ENCODE data around the gene GADD45B. TPM values are rescaled to one million over a fixed set of nuclear protein-coding genes. Genes with fewer than 3 reads are reported as not detected.
"Not testable (repeated sequence)": the region's sequence is repeated elsewhere in the genome, so short reads cannot be mapped to it uniquely, and the experiment has no call there.

Gene GADD45B
- total RNA-seq, 1 donor from 2014 or later = 177 TPM

DNA sequence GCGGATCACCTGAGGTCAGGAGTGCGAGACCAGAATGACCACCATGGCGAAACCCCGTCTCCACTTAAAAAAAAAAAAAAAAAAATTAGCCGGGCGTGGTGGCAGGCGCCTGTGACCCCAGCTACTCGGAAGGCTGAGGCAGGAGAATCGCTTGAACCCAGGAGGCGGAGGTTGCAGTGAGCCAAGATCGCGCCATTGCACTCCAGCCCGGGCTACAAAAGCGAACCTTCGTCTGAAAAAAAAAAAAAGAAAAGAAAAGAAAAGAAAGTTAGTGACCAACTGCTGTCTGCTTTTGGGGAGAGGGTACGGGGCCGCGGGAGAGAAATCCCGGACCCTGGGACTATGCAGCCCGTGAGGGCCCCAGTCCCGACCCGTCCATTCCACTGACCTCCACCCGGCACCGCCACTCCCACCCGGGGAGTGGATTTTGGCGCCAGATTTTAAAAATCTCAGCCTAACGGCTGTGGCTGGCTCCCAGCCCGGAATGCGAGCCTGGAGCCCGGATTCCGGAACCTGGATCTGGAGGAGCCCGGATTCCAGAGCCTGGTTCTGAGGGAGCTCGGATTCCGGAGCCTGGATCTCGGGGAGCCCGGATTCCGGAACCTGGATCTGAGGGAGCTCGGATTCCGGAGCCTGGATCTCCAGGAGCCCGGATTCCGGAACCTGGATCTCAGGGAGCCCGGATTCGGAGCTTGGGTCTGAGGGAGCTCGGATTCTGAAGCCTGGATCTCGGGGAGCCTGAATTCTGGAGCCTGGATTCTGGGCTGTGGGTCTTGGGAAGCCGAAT is 13.1 kb upstream of the GADD45B start:
- Mint-ChIP-seq H3K27me3 (ENCODE audit: low read depth) (no peaks in the 10 kb centered on the region), H3K9me3 (ENCODE audit: low read depth) (no peaks in the 10 kb centered on the region), H3K4me1 (ENCODE audit: low read depth) (peaks cover 17% of the 10 kb centered on the region), H3K36me3 (ENCODE audit: low read depth) (no peaks in the 10 kb centered on the region), H3K4me3 (ENCODE audit: unreplicated experiment) (peak overlapping the region; percentile 77), H3K27ac (ENCODE audit: unreplicated experiment) (peak overlapping the region; percentile 69)
- TF ChIP-seq, protein P1, sequence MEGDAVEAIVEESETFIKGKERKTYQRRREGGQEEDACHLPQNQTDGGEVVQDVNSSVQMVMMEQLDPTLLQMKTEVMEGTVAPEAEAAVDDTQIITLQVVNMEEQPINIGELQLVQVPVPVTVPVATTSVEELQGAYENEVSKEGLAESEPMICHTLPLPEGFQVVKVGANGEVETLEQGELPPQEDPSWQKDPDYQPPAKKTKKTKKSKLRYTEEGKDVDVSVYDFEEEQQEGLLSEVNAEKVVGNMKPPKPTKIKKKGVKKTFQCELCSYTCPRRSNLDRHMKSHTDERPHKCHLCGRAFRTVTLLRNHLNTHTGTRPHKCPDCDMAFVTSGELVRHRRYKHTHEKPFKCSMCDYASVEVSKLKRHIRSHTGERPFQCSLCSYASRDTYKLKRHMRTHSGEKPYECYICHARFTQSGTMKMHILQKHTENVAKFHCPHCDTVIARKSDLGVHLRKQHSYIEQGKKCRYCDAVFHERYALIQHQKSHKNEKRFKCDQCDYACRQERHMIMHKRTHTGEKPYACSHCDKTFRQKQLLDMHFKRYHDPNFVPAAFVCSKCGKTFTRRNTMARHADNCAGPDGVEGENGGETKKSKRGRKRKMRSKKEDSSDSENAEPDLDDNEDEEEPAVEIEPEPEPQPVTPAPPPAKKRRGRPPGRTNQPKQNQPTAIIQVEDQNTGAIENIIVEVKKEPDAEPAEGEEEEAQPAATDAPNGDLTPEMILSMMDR (IDR thresholded peaks at IDR 0.05) = no peak
- DNase-seq (ENCODE audit: low spot score) = peak; percentile 93

DNA sequence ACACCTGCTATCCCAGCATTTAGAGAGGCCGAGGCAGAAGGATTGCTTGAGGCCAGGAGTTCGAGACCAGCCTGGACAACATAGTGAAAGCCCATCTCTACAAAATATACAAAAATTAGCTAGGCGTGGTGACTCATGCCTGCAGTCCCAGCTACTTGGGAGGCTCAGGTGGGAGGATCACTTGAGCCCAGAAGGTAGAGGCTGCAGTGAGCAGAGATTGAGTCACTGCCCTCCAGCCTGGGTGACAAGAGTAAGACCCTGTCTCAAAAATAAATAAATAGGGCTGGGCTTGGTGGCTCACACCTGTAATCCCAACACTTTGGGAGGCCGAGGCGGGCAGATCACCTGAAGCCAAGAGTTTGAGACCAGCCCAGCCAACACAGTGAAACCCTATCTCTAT is 12.2 kb upstream of the GADD45B start:
- H3K27me3 Mint-ChIP-seq (ENCODE audit: low read depth); DNase-seq (ENCODE audit: low spot score); H3K36me3 Mint-ChIP-seq (ENCODE audit: low read depth); H3K4me3 Mint-ChIP-seq (ENCODE audit: unreplicated experiment); H3K9me3 Mint-ChIP-seq (ENCODE audit: low read depth): not testable (repeated sequence)
- Mint-ChIP-seq H3K27ac (ENCODE audit: unreplicated experiment) (peak overlapping the region; percentile 1), H3K4me1 (ENCODE audit: low read depth) (peaks cover 21% of the 10 kb centered on the region)

DNA sequence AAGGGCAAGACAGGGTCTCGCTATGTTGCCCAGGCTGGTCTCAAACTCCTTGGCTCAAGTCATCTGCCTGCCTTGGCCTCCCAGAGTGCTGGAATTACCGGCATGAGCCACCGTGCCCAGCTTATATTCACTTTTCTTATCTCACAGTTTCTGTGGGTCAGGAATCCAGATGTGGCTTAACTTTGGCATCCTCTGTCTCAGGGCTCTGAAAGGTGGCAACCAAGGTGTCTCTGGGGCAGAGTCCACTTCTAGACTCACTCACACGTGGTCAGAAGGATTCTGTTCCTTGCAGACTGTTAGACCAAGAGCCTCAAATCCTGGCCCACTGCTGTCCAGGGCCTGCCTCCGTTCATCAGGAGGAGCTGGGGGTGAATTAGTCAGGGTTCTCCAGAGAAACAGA is 11.5 kb upstream of the GADD45B start:
- DNase-seq (ENCODE audit: low spot score) = no peak

DNA sequence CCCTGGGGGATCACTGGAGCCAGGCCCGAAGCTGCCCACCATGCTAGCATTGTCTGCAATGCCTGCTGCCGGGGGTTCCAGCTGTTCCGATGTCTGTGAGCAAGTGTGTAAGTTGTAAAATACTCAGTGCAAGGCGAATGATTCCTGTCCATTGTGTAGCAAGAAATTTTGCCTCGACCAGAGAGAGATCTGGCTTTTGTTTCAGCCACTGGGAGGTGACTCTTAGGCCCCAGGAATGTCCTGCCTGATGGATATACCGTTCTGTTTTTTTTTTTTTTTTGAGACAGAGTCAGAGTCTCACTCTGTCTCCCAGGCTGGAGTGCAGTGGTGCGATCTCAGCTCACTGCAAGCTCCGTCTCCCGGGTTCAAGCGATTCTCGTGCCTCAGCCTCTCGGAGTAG is 7.3 kb upstream of the GADD45B start:
- Mint-ChIP-seq H3K27me3 (ENCODE audit: low read depth) (no peaks in the 10 kb centered on the region), H3K4me3 (ENCODE audit: unreplicated experiment) (no peak overlapping the region), H3K27ac (ENCODE audit: unreplicated experiment) (no peak overlapping the region), H3K9me3 (ENCODE audit: low read depth) (no peaks in the 10 kb centered on the region), H3K4me1 (ENCODE audit: low read depth) (peaks cover 30% of the 10 kb centered on the region), H3K36me3 (ENCODE audit: low read depth) (no peaks in the 10 kb centered on the region)
- no peak for DNase-seq (ENCODE audit: low spot score)
- TF ChIP-seq, protein P1 (IDR thresholded peaks at IDR 0.05) = no peak

More for the DNA sequence above, 11.5 kb upstream of the GADD45B start:
- no peaks in the 10 kb centered on the region for H3K27me3 Mint-ChIP-seq (ENCODE audit: low read depth)
- H3K4me3 Mint-ChIP-seq (ENCODE audit: unreplicated experiment) = no peak overlapping the region
- peaks cover 28% of the 10 kb centered on the region for H3K4me1 Mint-ChIP-seq (ENCODE audit: low read depth)
- H3K36me3 Mint-ChIP-seq (ENCODE audit: low read depth) = no peaks in the 10 kb centered on the region
- TF ChIP-seq, protein P1 (IDR thresholded peaks at IDR 0.05) = no peak
- H3K9me3 Mint-ChIP-seq (ENCODE audit: low read depth) = no peaks in the 10 kb centered on the region
- H3K27ac Mint-ChIP-seq (ENCODE audit: unreplicated experiment) = peak overlapping the region; percentile 49

DNA sequence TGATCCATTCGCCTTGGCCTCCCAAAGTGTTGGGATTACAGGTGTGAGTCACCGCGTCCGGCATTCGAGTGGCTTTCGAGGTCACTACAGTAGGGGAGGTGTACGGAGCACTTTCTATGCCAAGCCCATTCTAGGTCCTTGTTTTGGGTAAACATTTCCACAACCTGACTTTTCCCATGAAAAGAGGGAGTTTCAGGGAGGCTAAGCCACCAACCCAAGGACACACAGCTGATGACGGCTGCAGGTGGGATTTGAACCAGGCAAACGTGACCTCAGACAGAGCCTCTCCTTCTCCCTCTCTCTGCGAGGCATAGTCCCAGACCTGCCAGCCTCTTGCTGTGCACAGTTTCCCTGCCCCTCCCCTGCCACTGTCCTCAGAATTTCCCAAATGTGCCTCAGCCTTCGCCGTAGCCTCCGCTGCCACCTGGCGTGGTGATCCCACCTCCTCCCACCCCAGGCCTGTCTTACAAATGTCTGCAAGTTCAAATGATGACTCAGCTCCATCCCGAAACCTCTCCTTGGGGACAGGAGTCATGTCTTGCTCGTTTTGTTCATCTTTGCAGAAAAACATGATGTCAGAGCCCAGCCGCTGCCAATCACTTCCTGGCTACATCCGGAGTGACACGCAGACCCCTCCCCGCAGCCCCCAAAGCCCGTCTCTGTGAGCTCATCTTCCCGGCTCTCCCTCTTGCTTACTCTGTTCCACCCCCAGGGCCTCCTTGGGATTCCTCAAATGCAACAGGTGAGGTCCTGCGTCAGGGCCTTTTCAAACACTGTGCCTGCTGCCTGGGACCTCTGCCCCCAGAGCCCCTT is 6.6 kb upstream of the GADD45B start:
- Mint-ChIP-seq H3K27me3 (ENCODE audit: low read depth) (no peaks in the 10 kb centered on the region), H3K36me3 (ENCODE audit: low read depth) (no peaks in the 10 kb centered on the region), H3K4me3 (ENCODE audit: unreplicated experiment) (peak overlapping the region; percentile 5), H3K9me3 (ENCODE audit: low read depth) (no peaks in the 10 kb centered on the region), H3K27ac (ENCODE audit: unreplicated experiment) (peak overlapping the region; percentile 87), H3K4me1 (ENCODE audit: low read depth) (peaks cover 37% of the 10 kb centered on the region)
- TF ChIP-seq, protein P1 (IDR thresholded peaks at IDR 0.05) = no peak
- no peak for DNase-seq (ENCODE audit: low spot score)

DNA sequence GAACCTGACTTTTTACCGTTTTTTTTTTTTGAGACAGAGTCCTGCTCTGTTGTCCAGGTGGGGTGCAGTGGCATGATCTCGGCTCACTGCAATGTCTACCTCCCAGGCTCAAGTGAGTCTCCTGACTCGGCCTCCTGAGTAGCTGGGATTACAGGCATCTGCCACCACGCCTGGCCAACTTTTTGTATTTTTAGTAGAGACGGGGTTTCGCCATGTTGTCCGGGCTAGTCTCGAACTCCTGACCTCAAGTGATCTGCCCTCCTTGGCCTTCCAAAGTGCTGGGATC is 6.1 kb upstream of the GADD45B start:
- H3K9me3 Mint-ChIP-seq (ENCODE audit: low read depth); DNase-seq (ENCODE audit: low spot score); H3K27me3 Mint-ChIP-seq (ENCODE audit: low read depth); H3K4me3 Mint-ChIP-seq (ENCODE audit: unreplicated experiment); H3K36me3 Mint-ChIP-seq (ENCODE audit: low read depth): not testable (repeated sequence)
- peaks cover 34% of the 10 kb centered on the region for H3K4me1 Mint-ChIP-seq (ENCODE audit: low read depth)
- peak overlapping the region; percentile 87 for H3K27ac Mint-ChIP-seq (ENCODE audit: unreplicated experiment)
